Fibroblast of lung (primary cell): ENCODE measurements around the gene C12orf54.

Experiments used
- EZH2 ChIP-seq: IDR thresholded peaks from 2 replicates; pipeline ENCODE4 v1.5.1; 2012; ENCODE audit warnings: low read length, control low read depth, mild to moderate bottlenecking; ENCODE audit errors: missing control alignments
- TF ChIP-seq, protein P1 (sequence below), 2 donors: IDR thresholded peaks in 1 of 2; conservative IDR thresholded peaks in 1 of 2; 1 replicate in 1 of 2; 2 replicates in 1 of 2; pipeline ENCODE4 v1.5.1; 2011 to 2012; ENCODE audit warnings: low read length in 2 of 2, control low read depth in 1 of 2, inconsistent platforms in 1 of 2, low read depth in 1 of 2, mild to moderate bottlenecking in 1 of 2

DNA sequence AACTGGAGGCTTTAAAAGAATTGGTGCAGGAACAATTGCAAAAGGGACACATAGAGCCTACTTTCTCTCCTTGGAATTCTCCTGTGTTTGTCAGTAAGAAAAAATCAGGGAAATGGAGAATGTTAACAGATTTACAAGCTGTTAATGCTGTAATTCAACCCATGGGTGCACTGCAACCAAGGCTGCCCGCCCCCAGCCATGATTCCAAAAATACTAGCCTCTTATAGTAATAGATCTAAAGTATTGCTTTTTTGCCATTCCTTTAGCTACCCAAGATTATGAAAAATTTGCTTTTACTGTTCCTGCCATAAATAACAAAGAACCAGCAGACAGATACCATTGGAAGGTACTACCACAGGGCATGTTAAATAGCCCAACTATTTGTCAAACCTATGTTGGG, 27.8 kb downstream of the C12orf54 start:
- TF ChIP-seq, protein P1, sequence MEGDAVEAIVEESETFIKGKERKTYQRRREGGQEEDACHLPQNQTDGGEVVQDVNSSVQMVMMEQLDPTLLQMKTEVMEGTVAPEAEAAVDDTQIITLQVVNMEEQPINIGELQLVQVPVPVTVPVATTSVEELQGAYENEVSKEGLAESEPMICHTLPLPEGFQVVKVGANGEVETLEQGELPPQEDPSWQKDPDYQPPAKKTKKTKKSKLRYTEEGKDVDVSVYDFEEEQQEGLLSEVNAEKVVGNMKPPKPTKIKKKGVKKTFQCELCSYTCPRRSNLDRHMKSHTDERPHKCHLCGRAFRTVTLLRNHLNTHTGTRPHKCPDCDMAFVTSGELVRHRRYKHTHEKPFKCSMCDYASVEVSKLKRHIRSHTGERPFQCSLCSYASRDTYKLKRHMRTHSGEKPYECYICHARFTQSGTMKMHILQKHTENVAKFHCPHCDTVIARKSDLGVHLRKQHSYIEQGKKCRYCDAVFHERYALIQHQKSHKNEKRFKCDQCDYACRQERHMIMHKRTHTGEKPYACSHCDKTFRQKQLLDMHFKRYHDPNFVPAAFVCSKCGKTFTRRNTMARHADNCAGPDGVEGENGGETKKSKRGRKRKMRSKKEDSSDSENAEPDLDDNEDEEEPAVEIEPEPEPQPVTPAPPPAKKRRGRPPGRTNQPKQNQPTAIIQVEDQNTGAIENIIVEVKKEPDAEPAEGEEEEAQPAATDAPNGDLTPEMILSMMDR (conservative IDR thresholded peaks at IDR 0.05 in 1 of 2, IDR thresholded peaks at IDR 0.05 in 1 of 2; ENCODE audit: low read depth in 1 of 2, low read length in 2 of 2): no peak
- TF ChIP-seq EZH2: no peak
